ENCODE data around the gene PIAS2. TPM values are rescaled to one million over a fixed set of nuclear protein-coding genes. Genes with fewer than 3 reads are reported as not detected.
"Not testable (repeated sequence)": the region's sequence is repeated elsewhere in the genome, so short reads cannot be mapped to it uniquely, and the experiment has no call there.

The PIAS2 gene
- total RNA-seq, 3 donors from 2014 or later (not counting 1 experiment from before 2014, with no cell fraction given), result 48.9 to 55.9 (median 50.0) TPM

GRCh38 chr18:46868169-46868921 is 49.0 kb downstream of the PIAS2 start:
- no peak overlapping the region for H3K27ac Mint-ChIP-seq
- H3K9me3 Mint-ChIP-seq, result peaks cover 0 to 5% of the 10 kb centered on the region in 2 donors
- H3K36me3 Mint-ChIP-seq, result peaks cover 8% of the 10 kb centered on the region

GRCh38 chr18:46867367-46868143 is 49.8 kb downstream of the PIAS2 start:
- Mint-ChIP-seq H3K4me1 (peaks cover 14 to 42% of the 10 kb centered on the region in 2 donors), H3K9me3 (peaks cover 0 to 5% of the 10 kb centered on the region in 2 donors), H3K4me3 (no peak overlapping the region), H3K27ac (no peak overlapping the region), H3K27me3 (ENCODE audit: low read depth in 2 of 2) (no peaks in the 10 kb centered on the region), H3K36me3 (peaks cover 8% of the 10 kb centered on the region)
- Histone ChIP-seq H3K9me3 (ENCODE audit: control insufficient read depth, insufficient read depth, low read length) (peaks cover 8% of the 10 kb centered on the region), H3K36me3 (ENCODE audit: control insufficient read depth, insufficient read depth, low read length) (peaks cover 3% of the 10 kb centered on the region), H3K27me3 (ENCODE audit: control insufficient read depth, insufficient read depth, low read length) (no peaks in the 10 kb centered on the region), H3K27ac (ENCODE audit: low read length) (no peak overlapping the region), H3K4me3 (ENCODE audit: low read length) (no peak overlapping the region), H3K4me1 (ENCODE audit: control insufficient read depth, insufficient read depth, low read length) (no peaks in the 10 kb centered on the region)
- no peak for TF ChIP-seq CTCF (IDR thresholded peaks at IDR 0.05)
- DNase-seq (no peak), ATAC-seq (no peak)
- intact Hi-C loops (cut with micrococcal nuclease), result no loop called here

More at GRCh38 chr18:46868169-46868921, 49.0 kb downstream of the PIAS2 start:
- Histone ChIP-seq H3K9me3 (ENCODE audit: control insufficient read depth, insufficient read depth, low read length) (peaks cover 10% of the 10 kb centered on the region), H3K27ac (ENCODE audit: low read length) (no peak overlapping the region), H3K36me3 (ENCODE audit: control insufficient read depth, insufficient read depth, low read length) (peaks cover 3% of the 10 kb centered on the region), H3K27me3 (ENCODE audit: control insufficient read depth, insufficient read depth, low read length) (no peaks in the 10 kb centered on the region), H3K4me3 (ENCODE audit: low read length) (no peak overlapping the region), H3K4me1 (ENCODE audit: control insufficient read depth, insufficient read depth, low read length) (no peaks in the 10 kb centered on the region)
- intact Hi-C loops (cut with micrococcal nuclease), result no loop called here
- WGBS (ENCODE audit: insufficient coverage), result 97% methylated on average over 11 of the region's 11 CpGs
- H3K4me1 Mint-ChIP-seq, result peaks cover 21 to 50% of the 10 kb centered on the region in 2 donors
- H3K27me3 Mint-ChIP-seq (ENCODE audit: low read depth in 2 of 2), result no peaks in the 10 kb centered on the region
- TF ChIP-seq CTCF (IDR thresholded peaks at IDR 0.05), result no peak
- DNase-seq (no peak), ATAC-seq (no peak)
- no peak overlapping the region for H3K4me3 Mint-ChIP-seq

- H3K36me3 ChIP-seq (ENCODE audit: control insufficient read depth, insufficient read depth, low read length), result peaks cover 3% of the 10 kb centered on the region
- H3K4me1 ChIP-seq (ENCODE audit: control insufficient read depth, insufficient read depth, low read length), result no peaks in the 10 kb centered on the region
- DNase-seq (no peak), ATAC-seq (no peak)
- H3K9me3 ChIP-seq (ENCODE audit: control insufficient read depth, insufficient read depth, low read length), result peaks cover 8% of the 10 kb centered on the region
- H3K4me3 ChIP-seq (ENCODE audit: low read length), result no peak overlapping the region
- H3K9me3 Mint-ChIP-seq, result peaks cover 0 to 5% of the 10 kb centered on the region in 2 donors
- peaks cover 8% of the 10 kb centered on the region for H3K36me3 Mint-ChIP-seq
- no peak for TF ChIP-seq CTCF (IDR thresholded peaks at IDR 0.05)
- H3K27me3 ChIP-seq (ENCODE audit: control insufficient read depth, insufficient read depth, low read length), result no peaks in the 10 kb centered on the region
- H3K27me3 Mint-ChIP-seq (ENCODE audit: low read depth in 2 of 2), result no peaks in the 10 kb centered on the region
- whole genome bisulfite sequencing (ENCODE audit: insufficient coverage), result 80% methylated on average over 2 of the region's 2 CpGs
- no peak overlapping the region for H3K27ac ChIP-seq (ENCODE audit: low read length)
- H3K27ac Mint-ChIP-seq, result no peak overlapping the region
- no peak overlapping the region for H3K4me3 Mint-ChIP-seq
- intact Hi-C loops (cut with micrococcal nuclease), result no loop called here
- peaks cover 14 to 42% of the 10 kb centered on the region in 2 donors for H3K4me1 Mint-ChIP-seq
These were observed 50.8 kb downstream of the PIAS2 start for GRCh38 chr18:46866523-46866922.

GRCh38 chr18:46865245-46865644 is 52.1 kb downstream of the PIAS2 start:
- H3K36me3 ChIP-seq (ENCODE audit: control insufficient read depth, insufficient read depth, low read length); H3K27me3 Mint-ChIP-seq (ENCODE audit: low read depth in 2 of 2); H3K4me3 Mint-ChIP-seq; intact Hi-C loops (cut with micrococcal nuclease); H3K9me3 Mint-ChIP-seq; H3K4me3 ChIP-seq (ENCODE audit: low read length); H3K4me1 ChIP-seq (ENCODE audit: control insufficient read depth, insufficient read depth, low read length); DNase-seq; H3K27ac ChIP-seq (ENCODE audit: low read length); H3K36me3 Mint-ChIP-seq; ATAC-seq; H3K27ac Mint-ChIP-seq; H3K27me3 ChIP-seq (ENCODE audit: control insufficient read depth, insufficient read depth, low read length); H3K9me3 ChIP-seq (ENCODE audit: control insufficient read depth, insufficient read depth, low read length): not testable (repeated sequence)
- WGBS (ENCODE audit: insufficient coverage), result 96% methylated on average over 8 of the region's 8 CpGs
- peaks cover 17 to 39% of the 10 kb centered on the region in 2 donors for H3K4me1 Mint-ChIP-seq

Data from natural killer cell (primary cell).